22Rv1 (cell line): ENCODE data around the gene CFL1.

ENCODE experiments used
- CTCF ChIP-seq: fragments of 450-650 bp; IDR thresholded peaks from 2 replicates; pipeline ENCODE4 v1.5.1; 2017; ENCODE audit warnings: mild to moderate bottlenecking
- ZFX ChIP-seq: fragments of 450-650 bp; IDR thresholded peaks from 2 replicates; pipeline ENCODE4 v1.6.1; 2017; ENCODE audit warnings: antibody characterized with exemption, borderline replicate concordance

DNA sequence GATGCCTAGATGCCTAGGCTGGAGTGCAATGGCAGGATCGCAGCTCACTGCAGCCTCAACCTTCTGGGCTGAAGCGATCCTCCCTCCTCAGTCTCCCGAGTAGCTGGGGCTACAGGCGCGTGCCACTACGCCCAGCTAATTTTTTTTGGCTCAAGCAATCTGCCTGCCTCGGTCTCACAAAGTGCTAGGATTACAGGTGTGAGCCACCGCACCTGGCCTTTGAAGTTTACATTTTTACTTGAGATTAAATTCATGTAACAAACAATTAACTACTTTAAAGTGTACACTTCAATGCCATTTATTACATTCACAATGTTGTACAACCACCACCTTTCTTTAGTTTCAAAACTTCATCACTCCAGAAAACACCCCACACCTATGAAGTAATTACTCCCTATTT is 45.7 kb upstream of the CFL1 start:
- no peak for TF ChIP-seq CTCF
- no peak for TF ChIP-seq ZFX
